AG04450 (cell line): ENCODE data around the gene PPP6R1. TPM values are rescaled to one million over a fixed set of nuclear protein-coding genes. Genes with fewer than 3 reads are reported as not detected.

Experiments used
- CTCF ChIA-PET: fragments of 300-600, 350-600 bp; formaldehyde crosslinking; extraction: SDS; loops from one replicate; lab custom pipeline; 2022; ENCODE audit warnings: antibody characterized with exemption, inconsistent platforms; lab: Charles Lee
- POLR2A ChIA-PET: fragments of 350-600 bp; formaldehyde crosslinking; extraction: SDS; loops from one replicate; lab custom pipeline; 2021; ENCODE audit warnings: antibody characterized with exemption, inconsistent platforms; lab: Yijun Ruan, JAX
- DNase-seq: peaks from one replicate; pipeline ENCODE4 v3.0.0-alpha.2; 2011; ENCODE audit warnings: low read depth, low spot score
- H3K27ac ChIP-seq: one replicate; pipeline ENCODE4 v1.5.1; 2012; ENCODE audit warnings: low read depth, low read length, control low read depth
- H3K27me3 ChIP-seq: one replicate; pipeline ENCODE4 v1.6.0; 2012; ENCODE audit warnings: low read length; ENCODE audit not compliant: control insufficient read depth, insufficient read depth
- H3K4me3 ChIP-seq: 2 replicates; pipeline ENCODE4 v1.5.1; 2011; ENCODE audit warnings: mild to moderate bottlenecking, low read depth, low read length, control low read depth
- H3K9me3 ChIP-seq: 2 replicates; pipeline ENCODE4 v1.5.1; 2012; ENCODE audit warnings: low read length; ENCODE audit not compliant: control insufficient read depth, insufficient read depth
- CTCF ChIP-seq: IDR thresholded peaks from 2 replicates; pipeline ENCODE4 v1.5.1; 2011; ENCODE audit warnings: low read depth, low read length, control low read depth, inconsistent platforms
- polyA plus RNA-seq: library from polyadenylated mRNA; depleted of rRNA; stranded (reverse); fragments of >200 nt; gene quantifications from 2 replicates; pipeline ENCODE4 v1.2.3, GENCODE V29; 2011

The PPP6R1 gene
- polyA plus RNA-seq, 1 experiment = 24.5 TPM

- no peak overlapping the region for H3K27ac ChIP-seq
- POLR2A ChIA-PET = no interaction called here
- H3K27me3 ChIP-seq = no peaks in the 10 kb centered on the region
- no peak for TF ChIP-seq CTCF
- peaks cover 5% of the 10 kb centered on the region; the same call in 1 of the 2 replicates for H3K9me3 ChIP-seq
- CTCF ChIA-PET = no interaction called here
- no peak for DNase-seq
- no peak overlapping the region for H3K4me3 ChIP-seq
Measured at GRCh38 chr19:55265723-55266386, 7.0 kb upstream of the PPP6R1 start.

DNA sequence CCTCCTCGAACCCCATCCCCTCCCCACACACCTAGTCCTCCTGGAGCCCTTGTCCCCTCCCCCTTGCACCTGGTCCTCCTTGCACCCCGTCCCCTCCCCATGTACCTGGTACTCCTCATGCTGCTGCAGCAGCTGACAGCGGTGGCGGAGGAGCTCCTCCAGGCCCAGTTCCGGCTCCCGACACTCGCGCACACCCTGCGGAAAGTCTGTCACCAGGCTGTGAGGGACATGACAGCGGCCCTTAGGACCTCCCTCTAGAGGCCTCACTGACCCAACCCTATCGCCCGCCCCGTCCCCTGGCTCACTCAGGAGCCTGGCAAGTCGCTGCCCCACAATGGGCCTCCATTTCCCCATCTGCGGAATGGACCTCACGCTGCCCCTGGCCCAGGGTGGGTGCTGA is 6.4 kb upstream of the PPP6R1 start:
- H3K27ac ChIP-seq = no peak overlapping the region
- no peaks in the 10 kb centered on the region for H3K27me3 ChIP-seq
- no peak overlapping the region for H3K4me3 ChIP-seq
- TF ChIP-seq CTCF = no peak
- H3K9me3 ChIP-seq = peaks cover 5% of the 10 kb centered on the region; the same call in 1 of the 2 replicates
- POLR2A ChIA-PET = no interaction called here
- DNase-seq = no peak
- CTCF ChIA-PET = no interaction called here

DNA sequence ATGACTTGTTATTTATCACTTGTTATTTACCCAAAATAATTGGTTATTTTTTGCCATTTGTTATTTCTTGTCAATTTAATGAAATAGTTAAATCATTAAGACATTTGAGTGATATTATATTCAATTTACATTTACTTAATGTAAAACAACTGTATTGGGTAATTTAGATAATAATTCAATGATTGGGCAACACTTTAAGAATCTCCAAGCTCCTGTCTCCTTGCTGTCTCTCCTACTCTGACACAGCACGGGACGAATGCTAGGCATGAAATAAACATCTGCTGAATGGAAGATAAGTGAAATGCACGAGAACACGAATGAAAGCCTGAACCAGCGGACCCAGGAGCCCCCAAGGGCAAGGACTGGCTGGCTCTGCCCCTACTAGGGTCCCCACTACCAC is 5.7 kb upstream of the PPP6R1 start:
- no peak overlapping the region for H3K27ac ChIP-seq
- no peak for DNase-seq
- peaks cover 5% of the 10 kb centered on the region; the same call in 1 of the 2 replicates for H3K9me3 ChIP-seq
- CTCF ChIA-PET = no interaction called here
- H3K4me3 ChIP-seq = no peak overlapping the region
- no peak for TF ChIP-seq CTCF
- POLR2A ChIA-PET = no interaction called here
- no peaks in the 10 kb centered on the region for H3K27me3 ChIP-seq

- Histone ChIP-seq H3K9me3 (peaks cover 4% of the 10 kb centered on the region; the same call in 1 of the 2 replicates), H3K27me3 (no peaks in the 10 kb centered on the region), H3K4me3 (no peak overlapping the region), H3K27ac (no peak overlapping the region)
- TF ChIP-seq CTCF = no peak
- DNase-seq = no peak
- CTCF ChIA-PET = interaction anchor here (1.1 kb wide), 1 partner anchor 30 kb away, joined by 3 read pairs; no protein-coding TSS in a partner anchor
- POLR2A ChIA-PET = no interaction called here
Measured at GRCh38 chr19:55262359-55262758, 3.5 kb upstream of the PPP6R1 start.

GRCh38 chr19:55261671-55262126 is 2.9 kb upstream of the PPP6R1 start:
- no peak overlapping the region for H3K4me3 ChIP-seq
- H3K27ac ChIP-seq = no peak overlapping the region
- no peak for DNase-seq
- TF ChIP-seq CTCF = no peak
- CTCF ChIA-PET = interaction anchor here (1.1 kb wide), 1 partner anchor 31 kb away, joined by 3 read pairs; no protein-coding TSS in a partner anchor
- no peaks in the 10 kb centered on the region; the same call in 1 of the 2 replicates for H3K9me3 ChIP-seq
- H3K27me3 ChIP-seq = no peaks in the 10 kb centered on the region
- POLR2A ChIA-PET = no interaction called here
